HFF-Myc (cell line): ENCODE data around the gene C3orf70.

Experiments used
- DNase-seq: peaks from one replicate; pipeline ENCODE4 v3.0.0-alpha.2; 2011; ENCODE audit warnings: low read depth; ENCODE audit errors: extremely low read depth
- H3K4me3 ChIP-seq: replicated peaks from 2 replicates; pipeline ENCODE4 v1.5.1; 2011; ENCODE audit warnings: low read depth, mild to moderate bottlenecking, control low read depth, low read length
- CTCF ChIP-seq: IDR thresholded peaks from 2 replicates; pipeline ENCODE4 v1.5.1; 2012; ENCODE audit warnings: mild to moderate bottlenecking, low read depth, low read length, control low read depth; ENCODE audit errors: missing control alignments

Gene C3orf70

DNA sequence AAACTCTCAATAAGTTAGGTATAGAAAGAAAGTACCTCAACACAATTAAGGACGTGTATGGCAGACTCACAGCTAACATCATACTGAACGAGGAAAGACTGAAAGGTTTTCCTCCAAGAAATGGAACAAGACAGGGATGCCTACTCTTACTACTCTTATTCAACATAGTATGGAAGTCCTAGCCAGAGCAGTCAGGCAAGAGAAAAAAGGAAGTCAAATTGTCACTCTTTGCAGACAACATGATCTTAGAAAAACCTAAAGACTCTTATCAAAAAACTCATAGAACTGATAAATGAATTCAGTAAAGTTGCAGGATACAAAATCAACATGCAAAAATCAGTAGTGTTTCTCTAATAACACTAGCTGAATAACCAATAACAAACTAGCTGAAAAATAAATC, 96.0 kb downstream of the C3orf70 start:
- DNase-seq, result no peak
- no peak for TF ChIP-seq CTCF
- no peak overlapping the region for H3K4me3 ChIP-seq

DNA sequence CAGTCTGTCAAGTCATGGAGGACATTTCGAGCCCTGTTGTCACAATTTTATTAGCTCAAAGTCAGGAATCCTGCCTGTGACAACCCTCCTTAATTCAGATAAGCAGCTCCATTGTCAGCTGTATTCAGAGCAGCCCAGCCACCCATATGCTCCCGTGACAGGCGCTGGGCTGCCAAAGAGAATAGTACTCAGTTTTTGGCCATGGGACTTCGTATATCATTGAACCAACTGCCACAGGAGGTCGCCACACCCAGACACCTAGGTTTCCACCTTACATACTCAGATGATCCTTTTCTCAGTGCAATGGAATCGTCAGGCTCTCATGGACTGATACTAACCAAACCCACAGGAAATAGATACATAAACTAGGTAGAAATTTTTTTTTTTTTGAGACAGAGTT, 100.2 kb downstream of the C3orf70 start:
- DNase-seq, result no peak
- TF ChIP-seq CTCF, result no peak
- no peak overlapping the region for H3K4me3 ChIP-seq

- no peak for TF ChIP-seq CTCF
- no peak for DNase-seq
- H3K4me3 ChIP-seq, result no peak overlapping the region
Observed at GRCh38 chr3:185051801-185052200, 101.1 kb downstream of the C3orf70 start.

DNA sequence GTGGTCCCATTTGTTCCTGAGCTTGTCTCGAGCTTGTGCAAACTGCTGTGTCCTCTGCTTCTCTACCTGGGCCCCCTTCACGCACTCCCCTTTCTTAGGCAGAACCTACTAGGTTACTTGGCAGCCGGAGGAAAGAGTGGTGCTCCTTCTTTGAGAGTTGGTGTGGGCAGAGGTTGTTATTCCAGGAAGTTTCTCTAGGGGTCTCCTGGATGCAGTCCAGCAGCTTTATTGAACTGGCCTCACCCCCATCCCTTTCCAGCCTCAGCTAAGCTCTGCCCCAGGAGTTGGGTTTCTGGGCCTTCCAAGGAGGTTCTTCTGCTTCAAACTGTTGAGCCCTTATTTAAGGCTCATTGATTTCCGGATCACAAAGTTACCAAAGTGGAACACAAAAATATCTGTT, 103.2 kb downstream of the C3orf70 start:
- no peak for TF ChIP-seq CTCF
- DNase-seq, result no peak
- H3K4me3 ChIP-seq, result no peak overlapping the region

DNA sequence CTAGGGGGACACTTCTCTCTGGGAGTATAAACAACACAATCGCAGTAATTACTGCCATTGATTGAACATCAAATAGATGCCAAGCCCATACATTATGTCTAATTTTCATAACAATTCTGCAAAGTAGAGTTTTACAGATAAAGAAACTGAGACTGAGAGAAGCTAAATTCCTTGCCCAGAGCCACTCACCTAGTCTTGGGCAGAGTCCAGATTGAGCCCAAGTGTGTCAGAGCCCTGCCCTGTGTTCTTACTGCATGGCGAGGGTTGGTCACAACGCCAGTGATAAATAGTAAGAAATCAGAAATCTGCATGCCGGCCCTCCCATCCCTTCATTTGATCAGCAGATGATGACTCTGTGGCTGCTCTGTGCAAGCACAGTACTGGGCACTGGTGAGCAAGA, 106.3 kb downstream of the C3orf70 start:
- H3K4me3 ChIP-seq, result no peak overlapping the region
- DNase-seq, result no peak
- no peak for TF ChIP-seq CTCF

DNA sequence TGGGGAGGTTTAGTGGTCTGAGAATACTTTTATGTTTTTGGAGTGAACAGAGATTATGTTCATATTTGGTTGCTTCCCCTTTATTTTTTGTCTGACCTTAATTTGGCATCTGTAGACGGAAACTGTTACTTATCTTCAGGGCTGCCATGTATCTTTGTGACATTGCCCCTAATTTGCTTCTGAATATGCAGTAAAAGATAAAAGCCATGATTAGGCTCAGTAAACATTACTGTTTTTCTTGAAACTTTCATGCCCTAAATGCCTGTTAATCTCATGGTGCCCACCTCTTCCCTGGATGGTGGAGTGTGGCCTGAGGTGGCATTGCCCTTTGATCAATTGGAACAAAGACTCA, 106.7 kb downstream of the C3orf70 start:
- no peak for DNase-seq
- TF ChIP-seq CTCF, result no peak
- no peak overlapping the region for H3K4me3 ChIP-seq

DNA sequence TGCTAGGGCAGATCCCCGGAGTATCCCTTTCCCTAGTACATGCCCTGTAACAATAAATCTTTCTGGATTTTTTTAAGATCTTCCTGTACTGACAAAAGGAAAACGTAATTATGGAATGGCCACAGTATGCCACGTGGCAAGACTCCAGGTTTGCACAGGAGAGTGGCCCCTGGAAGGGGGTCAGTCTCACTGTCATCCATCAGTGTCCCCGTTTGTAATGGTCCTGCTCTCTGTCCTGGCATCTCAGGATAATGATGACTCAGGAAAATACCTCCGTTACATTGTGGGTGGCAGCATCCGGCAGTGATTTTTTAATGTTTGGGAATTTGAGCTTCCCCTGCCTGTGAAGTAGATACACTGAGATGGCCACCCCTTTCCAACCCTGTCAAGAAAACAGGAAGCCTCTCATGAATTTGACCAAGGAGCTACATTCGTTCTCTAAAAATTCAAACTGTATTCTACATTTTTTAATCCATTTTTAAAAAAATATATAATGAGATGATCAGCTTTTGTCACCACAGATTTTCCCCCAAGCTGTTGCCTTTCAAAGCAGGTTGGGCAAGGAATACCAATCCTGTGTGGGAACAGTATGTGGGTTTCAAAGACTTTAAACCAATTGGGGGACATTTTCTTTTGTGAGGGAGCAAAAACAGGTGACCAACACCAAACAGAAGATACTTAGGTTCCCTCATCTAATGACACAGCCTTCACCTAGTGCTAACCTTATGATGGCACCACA, 110.4 kb downstream of the C3orf70 start:
- TF ChIP-seq CTCF, result no peak
- DNase-seq, result no peak
- no peak overlapping the region for H3K4me3 ChIP-seq
